ENCODE data around the gene SLC16A1.

- TF ChIP-seq CTCF (IDR thresholded peaks at IDR 0.05; ENCODE audit: low read depth, low read length) (no peak), EZH2phosphoT487 (IDR thresholded peaks at IDR 0.05; ENCODE audit: low read depth) (no peak)
These were observed 837 bp downstream of the SLC16A1 start for GRCh38 chr1:112954945-112955772.
